ENCODE data around the gene TENT4A.

The TENT4A gene

DNA sequence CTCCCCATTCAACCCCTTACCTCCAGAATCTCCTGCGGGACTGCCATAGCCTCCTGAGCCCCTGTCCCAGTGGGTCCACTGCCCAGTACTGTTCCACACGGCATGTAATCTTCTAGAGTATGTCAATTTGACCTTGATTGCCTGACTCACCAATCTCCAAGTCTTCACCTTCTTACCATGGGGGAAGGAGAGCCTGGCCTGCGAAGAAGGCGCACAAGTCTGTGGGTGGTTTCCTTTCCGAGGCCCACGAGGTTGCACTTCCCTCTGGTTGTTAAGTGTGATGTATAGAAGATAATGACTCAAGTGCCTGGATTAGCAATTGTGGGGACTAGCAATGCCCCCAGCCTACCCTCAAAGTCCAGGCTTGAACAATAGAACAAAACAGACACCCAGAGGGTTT is 8.1 kb upstream of the TENT4A start:
- no peak overlapping the region for H3K27ac ChIP-seq (ENCODE audit: low read length)
- H3K9me3 ChIP-seq (ENCODE audit: insufficient read depth, low read length): no peaks in the 10 kb centered on the region
- no peak overlapping the region for H2AFZ ChIP-seq (ENCODE audit: low read depth, low read length)
- H4K20me1 ChIP-seq (ENCODE audit: insufficient read depth, low read length): no peaks in the 10 kb centered on the region
- H3K9ac ChIP-seq (ENCODE audit: low read length): no peak overlapping the region
- H3K79me2 ChIP-seq (ENCODE audit: low read length): no peaks in the 10 kb centered on the region
- no peaks in the 10 kb centered on the region for H3K36me3 ChIP-seq (replicated peaks; ENCODE audit: low read depth, low read length)
- peaks cover 14% of the 10 kb centered on the region for H3K4me1 ChIP-seq (ENCODE audit: low read length)
- H3K4me3 ChIP-seq (ENCODE audit: low read length): no peak overlapping the region
- no peak for TF ChIP-seq CTCF (IDR thresholded peaks at IDR 0.05; ENCODE audit: low read depth, low read length)
- TF ChIP-seq EZH2phosphoT487 (IDR thresholded peaks at IDR 0.05; ENCODE audit: low read depth): no peak
- peak overlapping the region; percentile 28; the same call in 1 of the 2 replicates for H3K4me2 ChIP-seq (ENCODE audit: low read length)
- H3K27me3 ChIP-seq (ENCODE audit: low read depth, low read length): no peaks in the 10 kb centered on the region

GRCh38 chr5:6705959-6706358 is 7.3 kb upstream of the TENT4A start:
- no peak overlapping the region for H3K4me3 ChIP-seq (ENCODE audit: low read length)
- no peaks in the 10 kb centered on the region for H4K20me1 ChIP-seq (ENCODE audit: insufficient read depth, low read length)
- no peak overlapping the region for H3K4me2 ChIP-seq (ENCODE audit: low read length)
- no peaks in the 10 kb centered on the region for H3K36me3 ChIP-seq (replicated peaks; ENCODE audit: low read depth, low read length)
- peaks cover 14% of the 10 kb centered on the region for H3K4me1 ChIP-seq (ENCODE audit: low read length)
- H3K9ac ChIP-seq (ENCODE audit: low read length): no peak overlapping the region
- TF ChIP-seq EZH2phosphoT487 (IDR thresholded peaks at IDR 0.05; ENCODE audit: low read depth): no peak
- TF ChIP-seq CTCF (IDR thresholded peaks at IDR 0.05; ENCODE audit: low read depth, low read length): no peak
- H3K9me3 ChIP-seq (ENCODE audit: insufficient read depth, low read length): no peaks in the 10 kb centered on the region
- H3K27me3 ChIP-seq (ENCODE audit: low read depth, low read length): no peaks in the 10 kb centered on the region
- no peak overlapping the region for H3K27ac ChIP-seq (ENCODE audit: low read length)
- H2AFZ ChIP-seq (ENCODE audit: low read depth, low read length): no peak overlapping the region
- H3K79me2 ChIP-seq (ENCODE audit: low read length): no peaks in the 10 kb centered on the region

- TF ChIP-seq EZH2phosphoT487 (IDR thresholded peaks at IDR 0.05; ENCODE audit: low read depth): no peak
- no peak overlapping the region for H3K4me3 ChIP-seq (ENCODE audit: low read length)
- no peak overlapping the region for H3K9ac ChIP-seq (ENCODE audit: low read length)
- peaks cover 21% of the 10 kb centered on the region for H3K4me1 ChIP-seq (ENCODE audit: low read length)
- H3K4me2 ChIP-seq (ENCODE audit: low read length): no peak overlapping the region
- H3K9me3 ChIP-seq (ENCODE audit: insufficient read depth, low read length): no peaks in the 10 kb centered on the region
- H4K20me1 ChIP-seq (ENCODE audit: insufficient read depth, low read length): no peaks in the 10 kb centered on the region
- H3K27me3 ChIP-seq (ENCODE audit: low read depth, low read length): no peaks in the 10 kb centered on the region
- no peaks in the 10 kb centered on the region for H3K36me3 ChIP-seq (replicated peaks; ENCODE audit: low read depth, low read length)
- no peak overlapping the region for H2AFZ ChIP-seq (ENCODE audit: low read depth, low read length)
- no peak overlapping the region for H3K27ac ChIP-seq (ENCODE audit: low read length)
- no peaks in the 10 kb centered on the region for H3K79me2 ChIP-seq (ENCODE audit: low read length)
Measured at GRCh38 chr5:6707852-6708251, 5.4 kb upstream of the TENT4A start.

GRCh38 chr5:6708814-6709213 is 4.4 kb upstream of the TENT4A start:
- no peak overlapping the region for H3K27ac ChIP-seq (ENCODE audit: low read length)
- peaks cover 21% of the 10 kb centered on the region for H3K4me1 ChIP-seq (ENCODE audit: low read length)
- H3K27me3 ChIP-seq (ENCODE audit: low read depth, low read length): no peaks in the 10 kb centered on the region
- no peak overlapping the region for H2AFZ ChIP-seq (ENCODE audit: low read depth, low read length)
- no peak overlapping the region for H3K4me2 ChIP-seq (ENCODE audit: low read length)
- no peak overlapping the region for H3K9ac ChIP-seq (ENCODE audit: low read length)
- H4K20me1 ChIP-seq (ENCODE audit: insufficient read depth, low read length): no peaks in the 10 kb centered on the region
- H3K79me2 ChIP-seq (ENCODE audit: low read length): peaks cover under 1% of the 10 kb centered on the region; the same call in 1 of the 2 replicates
- no peak overlapping the region for H3K4me3 ChIP-seq (ENCODE audit: low read length)
- TF ChIP-seq EZH2phosphoT487 (IDR thresholded peaks at IDR 0.05; ENCODE audit: low read depth) (no peak), CTCF (IDR thresholded peaks at IDR 0.05; ENCODE audit: low read depth, low read length) (no peak)
- no peaks in the 10 kb centered on the region for H3K9me3 ChIP-seq (ENCODE audit: insufficient read depth, low read length)
- H3K36me3 ChIP-seq (replicated peaks; ENCODE audit: low read depth, low read length): no peaks in the 10 kb centered on the region

DNA sequence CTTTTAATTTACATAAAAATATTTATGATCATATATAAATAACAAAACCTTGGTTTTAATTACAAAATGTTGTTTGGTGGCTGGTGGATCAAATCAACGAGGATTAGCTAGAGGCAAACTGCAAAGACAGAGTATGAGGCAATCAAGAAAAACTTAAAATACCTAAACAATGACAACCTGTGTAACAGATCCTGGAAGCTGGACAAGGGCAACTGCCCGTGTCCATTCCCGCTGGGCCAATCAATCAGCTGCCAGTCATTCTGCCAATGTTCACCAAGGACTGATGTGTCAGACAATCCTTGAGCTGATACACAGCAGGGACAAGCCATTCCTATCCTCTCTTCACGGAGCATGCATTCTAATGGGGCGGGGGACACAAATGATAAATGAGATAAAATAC is 3.2 kb upstream of the TENT4A start:
- Histone ChIP-seq H3K36me3 (replicated peaks; ENCODE audit: low read depth, low read length) (peaks cover 4% of the 10 kb centered on the region), H3K27me3 (ENCODE audit: low read depth, low read length) (no peaks in the 10 kb centered on the region), H3K4me2 (ENCODE audit: low read length) (no peak overlapping the region), H3K4me1 (ENCODE audit: low read length) (peaks cover 18% of the 10 kb centered on the region), H3K9me3 (ENCODE audit: insufficient read depth, low read length) (no peaks in the 10 kb centered on the region), H3K9ac (ENCODE audit: low read length) (no peak overlapping the region), H3K4me3 (ENCODE audit: low read length) (no peak overlapping the region), H4K20me1 (ENCODE audit: insufficient read depth, low read length) (peaks cover 5% of the 10 kb centered on the region), H2AFZ (ENCODE audit: low read depth, low read length) (no peak overlapping the region), H3K27ac (ENCODE audit: low read length) (no peak overlapping the region), H3K79me2 (ENCODE audit: low read length) (peaks cover 13% of the 10 kb centered on the region)
- no peak for TF ChIP-seq CTCF (IDR thresholded peaks at IDR 0.05; ENCODE audit: low read depth, low read length)
- TF ChIP-seq EZH2phosphoT487 (IDR thresholded peaks at IDR 0.05; ENCODE audit: low read depth): no peak
